ENCODE results near the gene MYO5C.

MYO5C gene

GRCh38 chr15:52148403-52148802 lies 147.2 kb downstream of the MYO5C start:
- no peak for DNase-seq (ENCODE audit: low read depth in 2 of 2, low spot score in 1 of 2)

- no peak for DNase-seq (ENCODE audit: low read depth in 2 of 2, low spot score in 1 of 2)
These were observed 148.8 kb downstream of the MYO5C start for GRCh38 chr15:52146776-52147175.

- DNase-seq (ENCODE audit: low read depth in 2 of 2, low spot score in 1 of 2), result no peak
These were observed 149.3 kb downstream of the MYO5C start for GRCh38 chr15:52146261-52146660.

- no peak for DNase-seq (ENCODE audit: low read depth in 2 of 2, low spot score in 1 of 2)
These were observed 150.9 kb downstream of the MYO5C start for GRCh38 chr15:52144656-52145178.

- no peak for DNase-seq (ENCODE audit: low read depth in 2 of 2, low spot score in 1 of 2)
These were observed 151.7 kb downstream of the MYO5C start for GRCh38 chr15:52143873-52144272.

Measured in stimulated activated CD8-positive, alpha-beta memory T cell treated with anti-CD3 and anti-CD28 coated beads, Interleukin-4, amount 100 ng/mL, for 1 hour (primary cell).